NCI-H510A treated with DMSO at 0.1 percent for 48 hours (cell line): Measurements from ENCODE around the gene SEC63.
"Not testable (repeated sequence)": the region's sequence is repeated elsewhere in the genome, so short reads cannot be mapped to it uniquely, and the experiment has no call there.

ENCODE experiments used
- DNase-seq: peaks from one replicate; lab custom pipeline; 2025; lab: John Stamatoyannopoulos, UW

The SEC63 gene

DNA sequence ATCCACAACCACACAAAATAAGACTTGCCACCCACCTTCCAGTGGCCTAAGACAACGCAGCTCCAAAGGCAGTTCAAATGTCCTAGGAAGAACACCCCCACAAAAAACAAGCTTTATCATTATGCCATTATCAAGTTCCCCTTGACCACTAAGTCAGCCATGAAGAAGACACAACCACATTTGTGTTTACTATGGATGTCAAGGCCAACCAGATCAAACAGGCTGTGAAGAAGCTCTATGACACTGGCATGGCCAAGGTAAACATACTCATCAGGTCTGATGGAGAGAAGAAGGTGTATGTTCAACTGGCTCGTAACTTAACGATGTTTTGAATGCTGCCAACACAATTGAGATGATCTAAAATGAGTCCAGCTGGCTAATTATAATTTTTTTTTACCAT lies 26.1 kb downstream of the SEC63 start:
- peak; percentile 25 for DNase-seq

GRCh38 chr6:107928984-107929383 lies 29.0 kb downstream of the SEC63 start:
- DNase-seq = no peak

DNA sequence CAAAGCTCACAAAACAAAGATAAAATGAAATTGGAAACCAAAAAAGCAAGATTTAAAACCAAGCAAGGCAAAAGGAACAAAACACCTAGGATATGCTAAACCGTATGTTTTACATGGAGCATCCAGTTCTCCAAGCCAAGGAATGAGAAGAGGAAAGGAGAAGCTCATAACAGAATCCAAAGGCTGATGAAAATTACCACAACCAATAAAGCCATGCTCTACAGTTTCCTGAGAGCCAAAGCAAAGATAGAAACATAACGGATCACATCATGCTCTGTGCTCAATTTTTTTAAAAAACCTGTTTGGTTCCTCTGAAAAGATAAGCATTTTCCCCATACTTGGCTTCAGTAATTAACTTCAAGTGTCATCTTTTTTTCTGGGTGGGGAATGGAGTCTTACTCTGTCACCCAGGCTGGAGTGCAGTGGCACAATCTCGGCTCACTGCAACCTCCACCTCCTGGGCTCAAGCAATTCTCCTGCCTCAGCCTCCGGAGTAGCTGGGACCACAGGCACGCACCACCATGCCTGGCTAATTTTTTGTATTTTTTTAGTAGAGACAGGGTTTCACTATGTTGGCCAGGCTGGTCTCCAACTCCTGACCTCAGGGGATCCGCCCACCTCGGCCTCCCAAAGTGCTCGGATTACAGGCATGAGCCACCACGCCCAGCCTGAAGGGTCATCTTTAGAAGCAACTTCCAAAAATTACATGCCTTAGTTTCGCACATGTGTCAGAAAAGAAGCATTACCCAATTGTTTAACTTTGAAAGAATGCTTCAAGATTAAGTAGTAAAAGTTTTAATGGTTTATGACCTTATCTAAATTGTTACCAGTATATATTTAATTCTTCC lies 31.1 kb downstream of the SEC63 start:
- DNase-seq = not testable (repeated sequence)

DNA sequence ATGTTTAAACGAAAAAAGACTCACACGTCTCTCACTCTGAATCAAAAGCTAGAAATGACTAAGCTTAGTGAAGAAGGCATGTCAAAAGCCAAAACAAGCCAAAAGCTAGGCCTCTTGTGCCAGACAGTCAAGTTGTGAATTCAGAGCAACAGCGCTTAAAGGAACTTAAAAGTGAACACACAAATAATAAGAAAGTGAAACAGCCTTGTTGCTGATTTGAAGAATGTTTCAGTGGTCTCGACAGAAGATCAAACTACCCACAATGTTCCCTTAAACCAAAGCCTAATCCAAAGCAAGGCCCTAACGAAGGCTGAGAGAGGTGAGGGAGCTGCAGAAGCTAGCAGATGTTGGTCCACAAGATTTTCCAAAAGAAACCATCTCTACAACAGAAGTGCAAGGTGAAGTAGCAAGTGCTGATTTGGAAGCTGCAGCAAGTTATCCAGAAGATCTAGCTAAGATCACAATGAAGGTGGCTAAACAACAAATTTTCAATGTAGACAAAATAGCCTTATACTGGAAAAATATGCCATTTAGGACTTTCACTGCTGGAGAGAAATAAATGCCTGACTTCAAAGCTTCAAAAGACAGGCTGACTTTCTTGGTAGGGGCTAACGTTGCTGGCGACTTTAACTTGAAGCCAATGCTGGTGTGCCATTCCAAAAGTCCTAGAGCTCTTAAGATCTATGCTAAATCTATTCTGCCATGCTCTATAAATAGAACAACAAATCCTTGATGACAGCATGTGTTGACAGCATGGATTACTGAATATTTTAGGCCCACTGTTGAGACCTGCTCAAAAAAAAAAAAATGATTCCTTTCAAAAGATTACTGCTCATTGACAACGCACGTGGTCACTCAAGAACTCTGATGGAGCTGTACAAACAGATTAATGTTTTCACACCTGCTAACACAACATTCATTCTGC lies 40.3 kb downstream of the SEC63 start:
- DNase-seq = no peak

GRCh38 chr6:107916961-107917360 lies 41.0 kb downstream of the SEC63 start:
- DNase-seq = not testable (repeated sequence)

DNA sequence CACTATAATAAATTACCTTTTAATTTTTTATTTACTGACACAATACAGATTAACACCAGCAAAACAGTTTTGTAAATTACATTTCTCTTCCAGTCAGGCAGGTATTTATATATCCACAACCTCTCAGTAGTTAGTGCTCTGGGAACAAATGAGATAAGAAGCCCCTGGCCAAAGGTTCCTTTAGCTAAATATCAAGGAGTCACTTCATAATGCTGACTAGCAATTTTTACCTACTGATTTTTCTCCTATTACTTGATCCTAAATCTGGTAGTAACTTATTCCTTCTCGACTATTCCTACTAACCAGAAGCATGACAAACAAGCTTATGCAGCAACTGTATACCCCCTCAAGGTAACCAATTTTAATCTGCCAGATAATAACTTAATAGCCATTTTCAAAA lies 46.3 kb downstream of the SEC63 start:
- DNase-seq = no peak

GRCh38 chr6:107894809-107895396 lies 63.1 kb downstream of the SEC63 start:
- DNase-seq = no peak

DNA sequence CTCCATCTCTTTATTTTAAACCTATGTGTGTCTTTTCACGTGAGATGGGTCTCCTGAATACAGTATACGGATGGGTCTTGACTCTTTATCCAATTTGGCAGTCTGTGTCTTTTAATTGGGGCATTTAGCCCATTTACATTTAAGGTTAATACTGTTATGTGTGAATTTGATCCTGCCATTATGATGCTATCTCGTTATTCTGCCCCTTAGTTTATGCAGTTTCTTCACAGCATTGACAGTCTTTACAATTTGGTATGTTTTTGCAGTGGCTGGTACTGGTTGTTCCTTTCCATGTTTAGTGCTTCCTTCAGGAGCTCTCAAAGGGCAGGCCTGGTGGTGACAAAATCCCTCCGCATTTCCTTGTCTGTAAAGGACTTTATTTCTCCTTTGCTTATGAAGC lies 67.6 kb downstream of the SEC63 start:
- DNase-seq = not testable (repeated sequence)

DNA sequence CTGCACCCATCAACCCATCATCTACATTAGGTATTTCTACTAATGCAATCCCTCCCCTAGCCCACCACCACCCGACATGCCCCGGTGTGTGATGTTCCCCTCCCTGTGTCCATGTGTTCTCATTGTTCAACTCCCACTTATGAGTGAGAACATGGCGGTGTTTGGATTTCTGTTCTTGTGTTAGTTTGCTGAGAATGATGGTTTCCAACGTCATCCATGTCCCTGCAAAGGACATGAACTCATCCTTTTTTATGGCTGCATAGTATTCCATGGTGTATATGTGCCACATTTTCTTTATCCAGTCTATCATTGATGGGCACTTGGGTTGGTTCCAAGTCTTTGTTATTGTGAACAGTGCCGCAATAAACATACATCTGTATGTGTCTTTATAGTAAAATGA lies 72.1 kb downstream of the SEC63 start:
- DNase-seq = not testable (repeated sequence)

DNA sequence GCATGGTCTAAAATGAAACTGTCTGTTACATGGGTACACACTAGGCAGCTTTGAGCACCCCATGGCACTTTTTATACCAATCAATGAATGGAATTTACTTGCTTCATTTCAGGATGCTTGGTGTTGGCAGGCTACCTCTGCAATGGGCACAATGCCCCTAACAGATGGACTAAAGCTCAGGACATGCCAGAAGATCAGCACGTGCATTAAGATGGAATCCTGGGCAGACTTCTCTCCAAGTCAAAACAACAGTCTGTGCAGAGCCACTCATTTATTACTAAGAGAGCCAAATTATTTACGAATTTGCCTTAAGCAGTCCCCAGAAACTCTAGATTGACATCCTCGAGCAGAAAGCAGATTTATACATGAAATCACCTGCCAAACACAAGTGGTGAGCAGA lies 78.1 kb downstream of the SEC63 start:
- no peak for DNase-seq

- DNase-seq = no peak
These were observed 80.0 kb downstream of the SEC63 start for GRCh38 chr6:107877968-107878367.

DNA sequence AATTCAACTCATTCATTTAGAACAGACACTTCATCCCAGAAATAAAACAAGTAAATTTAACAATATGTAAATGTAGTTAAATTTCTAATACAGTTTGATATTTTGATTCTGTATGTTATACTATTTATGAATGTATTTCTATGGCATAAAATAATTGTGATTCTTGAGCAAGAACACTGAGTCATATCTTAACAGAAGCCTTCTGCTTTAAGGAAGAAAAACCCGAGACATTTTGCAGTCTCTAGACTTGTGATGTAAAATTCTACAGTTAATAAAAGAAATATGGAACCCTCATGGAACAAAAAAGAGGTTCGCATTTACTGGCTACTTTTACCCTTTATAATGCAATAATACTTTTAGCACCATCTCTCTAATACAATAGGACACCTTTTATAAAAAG lies 86.0 kb downstream of the SEC63 start:
- DNase-seq = no peak

DNA sequence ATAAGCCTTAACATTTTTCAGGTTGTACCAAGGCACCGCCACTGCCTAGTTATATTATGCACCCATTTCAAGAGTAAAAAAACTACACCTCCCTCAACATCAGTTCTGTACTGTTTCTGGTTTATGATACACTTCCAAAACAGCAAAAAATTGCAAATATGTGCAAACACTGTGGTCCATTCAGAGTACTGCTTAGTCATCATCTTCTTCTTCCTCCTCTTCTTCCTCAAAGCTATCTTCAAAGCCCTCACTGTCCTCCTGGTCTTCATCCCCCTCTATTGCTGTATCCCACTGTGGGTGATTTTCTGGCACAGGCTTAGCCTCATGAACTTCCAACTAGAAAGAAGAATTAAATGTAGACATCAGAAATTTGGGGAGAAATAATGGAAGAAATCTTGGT lies 86.5 kb downstream of the SEC63 start:
- DNase-seq = not testable (repeated sequence)

GRCh38 chr6:107871016-107871415 lies 87.0 kb downstream of the SEC63 start:
- DNase-seq = no peak

DNA sequence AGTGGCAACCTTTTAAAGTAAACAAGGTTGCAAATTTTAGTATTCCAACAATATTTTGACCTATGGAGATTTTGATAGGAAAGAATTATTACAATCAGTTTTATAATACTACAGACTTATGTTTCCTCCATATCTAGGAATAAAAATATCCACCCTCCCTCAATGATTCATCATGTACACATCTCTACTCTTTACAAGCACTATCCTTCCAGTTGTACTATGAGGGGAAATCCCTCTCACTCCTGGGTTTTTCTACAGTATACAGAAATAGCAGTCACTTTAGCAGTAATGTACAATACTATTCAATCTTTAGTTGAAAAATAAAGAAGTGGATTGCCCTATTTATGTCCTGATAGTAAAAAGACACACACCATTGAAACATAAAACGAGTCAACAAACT lies 87.6 kb downstream of the SEC63 start:
- no peak for DNase-seq

- no peak for DNase-seq
These were observed 88.1 kb downstream of the SEC63 start for GRCh38 chr6:107869871-107870270.

- no peak for DNase-seq
These were observed 89.0 kb downstream of the SEC63 start for GRCh38 chr6:107868867-107869611.

DNA sequence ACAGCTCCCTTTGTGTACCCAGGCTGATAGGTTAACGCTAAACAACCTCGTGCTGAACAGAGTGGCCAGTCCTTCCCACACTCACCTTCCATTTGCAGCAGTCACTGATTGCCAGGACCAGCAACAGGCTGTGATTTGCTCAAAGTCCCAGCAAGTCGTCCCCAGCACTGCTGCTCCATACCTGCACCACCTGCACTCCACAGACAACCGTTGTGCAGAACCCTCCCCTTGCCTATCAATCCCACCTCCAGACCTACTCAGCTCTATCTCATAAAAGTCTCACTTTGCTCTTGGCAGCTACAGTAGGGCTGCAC lies 90.7 kb downstream of the SEC63 start:
- no peak for DNase-seq

- DNase-seq = no peak
These were observed 91.3 kb downstream of the SEC63 start for GRCh38 chr6:107866606-107867301.

DNA sequence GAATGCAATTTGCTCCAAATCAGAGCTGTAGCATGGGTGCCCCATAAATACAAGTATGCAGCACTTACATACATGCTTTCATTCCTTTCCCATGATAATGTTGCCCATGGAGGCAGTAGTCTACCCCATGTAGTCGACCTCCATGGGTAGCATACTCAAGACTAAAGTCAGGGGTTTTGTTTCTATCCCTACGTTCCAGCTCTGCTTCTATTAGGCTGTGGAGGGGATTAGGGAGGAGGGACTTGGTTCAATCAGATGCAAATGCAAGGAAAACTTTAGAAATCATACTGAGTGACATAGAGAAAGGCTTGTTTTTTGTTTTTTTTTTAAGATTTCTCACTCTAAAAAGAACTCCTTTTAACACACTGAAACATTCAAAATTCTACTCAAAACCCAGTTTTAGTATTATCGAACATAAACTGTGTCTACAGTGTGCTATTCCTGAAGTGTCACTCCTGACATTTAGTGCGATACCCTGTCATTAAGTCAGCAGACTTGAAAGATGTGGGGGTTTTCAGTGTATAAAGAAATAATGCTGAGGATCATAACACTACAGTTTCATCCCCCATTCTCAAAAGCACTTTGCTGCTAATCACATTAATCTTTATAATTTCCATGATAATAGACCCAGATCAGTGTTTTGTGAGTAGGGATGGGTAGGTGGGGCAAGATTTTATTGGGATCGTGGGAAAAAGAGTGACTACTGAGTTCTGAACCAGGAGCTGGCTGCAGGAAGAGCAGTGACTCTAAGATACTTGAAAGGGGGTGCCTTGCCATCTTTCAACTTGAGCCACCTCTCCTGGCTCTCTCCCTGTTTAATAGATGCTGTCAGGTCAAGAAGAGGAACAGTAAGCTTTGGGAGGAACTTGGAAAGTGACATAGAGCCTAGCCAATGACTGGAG lies 93.5 kb downstream of the SEC63 start:
- DNase-seq = no peak
